Transverse colon (tissue), 4 donors: Measurements from ENCODE around the gene CDK14. TPM values are rescaled to one million over a fixed set of nuclear protein-coding genes. Genes with fewer than 3 reads are reported as not detected.

Experiments
- DNase-seq: peaks from one replicate; pipeline ENCODE4 v3.0.0-alpha.2; 2019
- H3K27ac ChIP-seq, 4 donors: fragments of 200-600 bp; sonication (generic); 2 replicates each; pipeline ENCODE4 v1.5.1; 2016 to 2018; ENCODE audit warnings: inconsistent platforms in 4 of 4
- H3K27me3 ChIP-seq: fragments of 200-600 bp; sonication (generic); 2 replicates; pipeline ENCODE4 v1.5.1; 2017; ENCODE audit warnings: inconsistent platforms
- H3K36me3 ChIP-seq, 4 donors: fragments of 200-600 bp; sonication (generic); 2 replicates each; pipeline ENCODE4 v1.5.1; 2017 to 2019; ENCODE audit warnings: inconsistent platforms in 4 of 4
- H3K4me1 ChIP-seq, 4 donors: fragments of 200-600 bp; sonication (generic); 2 replicates each; pipeline ENCODE4 v1.5.1; 2017 to 2020; ENCODE audit warnings: inconsistent platforms in 4 of 4
- H3K4me3 ChIP-seq, 4 donors: fragments of 200-600 bp; sonication (generic); 1 replicate in 1 of 4; 2 replicates in 3 of 4; pipeline versions ENCODE4 v1.5.1 to v1.6.1; 2017 to 2019; ENCODE audit warnings: inconsistent platforms in 4 of 4
- H3K9me3 ChIP-seq, 2 donors: fragments of 200-600 bp; sonication (generic); 2 replicates each; pipeline ENCODE4 v1.5.1; 2017 to 2019; ENCODE audit warnings: inconsistent platforms in 2 of 2
- EP300 ChIP-seq: sonication (generic); formaldehyde crosslinking; IDR thresholded peaks from one replicate; pipeline ENCODE4 v1.6.1; 2017; ENCODE audit warnings: antibody characterized with exemption, low read depth
- POLR2A ChIP-seq: fragments of 450-650 bp; IDR thresholded peaks from one replicate; pipeline ENCODE4 v1.6.1; 2016; ENCODE audit warnings: antibody characterized with exemption, mild to moderate bottlenecking, moderate library complexity
- POLR2AphosphoS5 ChIP-seq, 3 donors: sonication (generic); formaldehyde crosslinking; IDR thresholded peaks; one replicate each; pipeline ENCODE4 v1.6.1; 2016; ENCODE audit warnings: antibody characterized with exemption in 3 of 3
- WGBS, 2 donors: methylation state at CpG; one replicate each; pipeline ENCODE4 v1.1.5; 2018; ENCODE audit warnings: low coverage in 1 of 2; 5-methylcytosine and 5-hydroxymethylcytosine counted together
- in situ Hi-C, 4 donors: fragments of 200-750 bp; cut with MboI; loops; one replicate each; pipeline versions ENCODE4 v1.15.0 to v1.15.1; 2017; ENCODE audit warnings: low sequenced_read_pairs in 3 of 4, low pct_ligation_motif_present in 1 of 4, low pct_unique_long_range_greater_than_20kb in 1 of 4
- intact Hi-C: fragments of 100-400 bp; cut with DNase I; formaldehyde crosslinking; loops from one replicate; pipeline ENCODE4 v1.15.1; 2023; ENCODE audit warnings: low total_unique reads
- total RNA-seq, 4 donors: library from RNA; depleted of rRNA; stranded (reverse); fragments of >200 nt; gene quantifications; one replicate each; pipeline ENCODE4 v1.1.0, GENCODE V29; 2016
- TF ChIP-seq, protein P1 (sequence below), 5 experiments: fragments of 200-600 bp in 3 of 5; fragments of 450-650 bp in 2 of 5; sonication (generic) in 3 of 5; IDR thresholded peaks; 1 replicate in 2 of 5; 2 replicates in 3 of 5; pipeline ENCODE4 v1.5.1; 2016 to 2017; ENCODE audit warnings: antibody characterized with exemption in 5 of 5, inconsistent platforms in 3 of 5, mild to moderate bottlenecking in 2 of 5, moderate library complexity in 1 of 5

Gene CDK14
- total RNA-seq, 4 donors from 2014 or later: 0.40 to 15.4 (median 4.8) TPM

DNA sequence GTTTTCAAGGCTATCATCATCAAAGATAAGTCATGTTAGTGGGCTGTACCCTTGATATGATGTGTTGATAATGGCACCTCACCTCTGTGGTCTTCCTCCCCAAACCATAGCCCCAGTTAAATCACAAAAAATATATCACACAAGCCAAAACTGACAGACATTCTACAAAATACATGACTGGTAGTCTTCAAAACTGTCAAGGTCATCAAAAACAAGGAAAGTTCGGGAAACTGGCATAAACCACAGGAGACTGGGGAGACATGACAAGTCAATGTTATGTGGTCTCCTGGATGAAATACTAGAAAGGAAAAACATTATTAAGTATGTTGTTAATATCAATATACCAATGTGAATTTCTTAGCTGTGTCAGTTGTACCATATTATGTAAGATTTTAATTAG lies 388.6 kb downstream of the CDK14 start:
- no peaks in the 10 kb centered on the region for H3K27me3 ChIP-seq
- no peaks in the 10 kb centered on the region for H3K36me3 ChIP-seq
- in situ Hi-C loops (no loop called here), intact Hi-C loops (no loop called here)
- no peak for DNase-seq
- no peak overlapping the region for H3K4me3 ChIP-seq
- TF ChIP-seq, protein P1, sequence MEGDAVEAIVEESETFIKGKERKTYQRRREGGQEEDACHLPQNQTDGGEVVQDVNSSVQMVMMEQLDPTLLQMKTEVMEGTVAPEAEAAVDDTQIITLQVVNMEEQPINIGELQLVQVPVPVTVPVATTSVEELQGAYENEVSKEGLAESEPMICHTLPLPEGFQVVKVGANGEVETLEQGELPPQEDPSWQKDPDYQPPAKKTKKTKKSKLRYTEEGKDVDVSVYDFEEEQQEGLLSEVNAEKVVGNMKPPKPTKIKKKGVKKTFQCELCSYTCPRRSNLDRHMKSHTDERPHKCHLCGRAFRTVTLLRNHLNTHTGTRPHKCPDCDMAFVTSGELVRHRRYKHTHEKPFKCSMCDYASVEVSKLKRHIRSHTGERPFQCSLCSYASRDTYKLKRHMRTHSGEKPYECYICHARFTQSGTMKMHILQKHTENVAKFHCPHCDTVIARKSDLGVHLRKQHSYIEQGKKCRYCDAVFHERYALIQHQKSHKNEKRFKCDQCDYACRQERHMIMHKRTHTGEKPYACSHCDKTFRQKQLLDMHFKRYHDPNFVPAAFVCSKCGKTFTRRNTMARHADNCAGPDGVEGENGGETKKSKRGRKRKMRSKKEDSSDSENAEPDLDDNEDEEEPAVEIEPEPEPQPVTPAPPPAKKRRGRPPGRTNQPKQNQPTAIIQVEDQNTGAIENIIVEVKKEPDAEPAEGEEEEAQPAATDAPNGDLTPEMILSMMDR (IDR thresholded peaks at IDR 0.05): no peak
- H3K9me3 ChIP-seq: no peaks in the 10 kb centered on the region
- H3K4me1 ChIP-seq: no peaks in the 10 kb centered on the region
- 83 to 100% methylated on average over 1 of the region's 1 CpG for WGBS, 2 donors
- H3K27ac ChIP-seq: no peak overlapping the region

DNA sequence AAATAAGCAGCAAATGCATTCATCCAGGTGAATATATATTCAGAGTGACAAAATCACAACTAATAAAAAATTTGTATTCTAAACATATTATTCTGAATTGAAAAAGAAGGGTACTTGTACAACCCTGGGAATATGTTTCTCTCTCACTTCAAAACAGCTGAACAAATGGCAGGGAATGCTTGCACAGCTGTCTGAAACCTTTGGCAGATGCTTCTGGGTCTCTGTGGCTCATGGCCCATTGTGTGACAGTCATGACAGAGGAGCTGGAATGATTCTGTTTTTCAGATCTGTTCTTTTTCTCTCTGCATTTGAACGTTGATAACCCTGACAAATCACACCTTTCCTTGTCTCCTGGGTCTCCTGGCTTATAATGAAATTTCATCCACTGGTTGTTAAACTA lies 392.4 kb downstream of the CDK14 start:
- Histone ChIP-seq H3K4me3 (no peak overlapping the region), H3K4me1 (no peaks in the 10 kb centered on the region), H3K27me3 (no peaks in the 10 kb centered on the region), H3K9me3 (no peaks in the 10 kb centered on the region), H3K27ac (no peak overlapping the region), H3K36me3 (no peaks in the 10 kb centered on the region)
- DNase-seq: no peak
- WGBS, 2 donors: 20 to 64% methylated on average over 1 of the region's 1 CpG
- in situ Hi-C loops (no loop called here), intact Hi-C loops (no loop called here)
- TF ChIP-seq EP300 (no peak), POLR2A (no peak)

DNA sequence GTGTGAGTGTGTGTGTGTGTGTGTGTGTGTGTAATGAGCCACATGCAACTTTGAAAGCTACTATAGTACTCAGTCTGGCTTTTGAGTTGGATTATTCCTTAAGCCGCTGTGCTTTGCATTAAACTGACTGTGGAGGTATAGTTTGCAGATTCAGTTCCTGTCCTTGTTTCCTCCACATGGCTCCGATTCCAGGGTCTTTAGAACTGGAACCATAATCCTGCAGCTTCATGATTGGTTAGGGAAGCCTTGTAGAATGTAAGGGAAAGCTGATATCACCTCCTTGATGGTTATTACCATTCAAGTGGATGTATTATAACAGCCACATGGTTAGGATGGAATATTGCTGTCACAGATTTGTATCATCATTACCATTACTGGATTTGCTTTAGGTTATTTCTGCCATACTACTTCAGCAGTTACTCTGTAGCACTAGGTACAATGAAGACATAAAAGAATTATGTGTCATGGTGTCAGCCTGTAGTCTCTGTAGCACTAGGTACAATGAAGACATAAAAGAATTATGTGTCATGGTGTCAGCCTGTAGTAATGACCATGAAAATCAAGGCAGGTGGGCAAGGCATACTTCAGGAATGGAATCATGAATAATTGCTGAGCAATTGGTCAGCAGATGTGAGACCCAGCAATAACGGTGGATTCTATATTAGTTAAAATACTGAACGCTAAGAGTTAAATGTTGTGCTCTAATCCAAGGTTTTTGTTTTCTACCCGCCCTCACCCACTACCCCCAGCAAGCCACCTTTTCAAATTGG lies 393.1 kb downstream of the CDK14 start:
- Histone ChIP-seq H3K4me1 (no peaks in the 10 kb centered on the region), H3K9me3 (no peaks in the 10 kb centered on the region), H3K27me3 (no peaks in the 10 kb centered on the region), H3K4me3 (no peak overlapping the region), H3K27ac (no peak overlapping the region), H3K36me3 (no peaks in the 10 kb centered on the region)
- in situ Hi-C loops (no loop called here), intact Hi-C loops (no loop called here)
- TF ChIP-seq POLR2A: no peak
- TF ChIP-seq, protein P1 (IDR thresholded peaks at IDR 0.05): no peak
- no peak for TF ChIP-seq EP300
- no peak for TF ChIP-seq POLR2AphosphoS5 (IDR thresholded peaks at IDR 0.05)
- WGBS, 2 donors: 87 to 96% methylated on average over 3 to 5 of the region's 5 CpGs
- DNase-seq: no peak

DNA sequence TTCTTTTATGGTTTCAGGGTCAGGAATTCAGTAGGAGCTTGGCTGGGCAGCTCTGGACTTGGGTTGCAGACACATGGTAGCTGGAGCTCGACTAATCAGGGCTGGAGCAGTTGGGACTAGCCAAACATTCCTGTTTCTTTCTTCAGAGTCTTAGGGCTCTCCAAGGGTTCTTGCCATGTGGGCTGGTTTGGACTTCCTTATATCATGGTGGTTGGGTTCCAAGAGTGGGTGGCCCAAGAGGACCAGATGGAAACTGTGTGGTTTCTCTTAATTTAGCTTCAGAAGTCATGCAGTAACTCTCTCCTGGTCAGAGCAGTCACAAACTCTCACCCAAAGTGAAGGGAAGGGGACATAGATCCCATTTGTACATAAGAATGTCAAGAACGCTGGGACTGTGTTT lies 398.0 kb downstream of the CDK14 start:
- no peak overlapping the region for H3K4me3 ChIP-seq
- no peaks in the 10 kb centered on the region for H3K9me3 ChIP-seq
- H3K4me1 ChIP-seq: no peaks in the 10 kb centered on the region
- DNase-seq: no peak
- TF ChIP-seq POLR2AphosphoS5 (IDR thresholded peaks at IDR 0.05) (no peak), POLR2A (no peak), EP300 (no peak)
- TF ChIP-seq, protein P1 (IDR thresholded peaks at IDR 0.05): no peak
- H3K36me3 ChIP-seq: no peaks in the 10 kb centered on the region
- 88 to 90% methylated on average over 2 of the region's 2 CpGs for WGBS, 2 donors
- no peaks in the 10 kb centered on the region for H3K27me3 ChIP-seq
- no peak overlapping the region for H3K27ac ChIP-seq
- intact Hi-C loops: no loop called here
- in situ Hi-C loops: no loop called here

DNA sequence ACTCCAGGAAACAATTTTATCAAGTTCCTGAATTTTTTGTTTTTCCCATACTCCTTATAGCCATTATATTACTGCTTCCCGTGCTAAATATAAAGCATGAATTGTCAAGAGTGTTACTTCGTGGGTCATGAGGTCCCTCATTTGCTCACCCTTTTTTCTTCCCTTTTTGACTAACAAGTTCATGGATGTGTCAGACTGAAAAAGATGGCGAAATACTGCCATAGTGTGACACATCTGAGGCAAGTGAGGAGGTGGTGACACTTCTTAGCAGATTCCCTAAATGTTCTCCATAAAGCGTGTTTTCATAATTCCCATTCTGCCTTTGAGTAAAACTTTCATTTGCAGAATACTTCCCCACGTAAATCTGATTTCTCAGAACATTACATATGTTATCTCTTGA lies 398.5 kb downstream of the CDK14 start:
- WGBS, 2 donors: 80 to 85% methylated on average over 5 of the region's 5 CpGs
- Histone ChIP-seq H3K27ac (no peak overlapping the region), H3K4me1 (no peaks in the 10 kb centered on the region), H3K9me3 (no peaks in the 10 kb centered on the region), H3K27me3 (no peaks in the 10 kb centered on the region), H3K36me3 (no peaks in the 10 kb centered on the region), H3K4me3 (no peak overlapping the region)
- no peak for TF ChIP-seq EP300
- TF ChIP-seq, protein P1 (IDR thresholded peaks at IDR 0.05): no peak
- TF ChIP-seq POLR2A: no peak
- TF ChIP-seq POLR2AphosphoS5 (IDR thresholded peaks at IDR 0.05): no peak
- intact Hi-C loops: no loop called here
- in situ Hi-C loops: no loop called here
- DNase-seq: no peak
